Measurements from ENCODE around the gene RABGAP1L.

DNA sequence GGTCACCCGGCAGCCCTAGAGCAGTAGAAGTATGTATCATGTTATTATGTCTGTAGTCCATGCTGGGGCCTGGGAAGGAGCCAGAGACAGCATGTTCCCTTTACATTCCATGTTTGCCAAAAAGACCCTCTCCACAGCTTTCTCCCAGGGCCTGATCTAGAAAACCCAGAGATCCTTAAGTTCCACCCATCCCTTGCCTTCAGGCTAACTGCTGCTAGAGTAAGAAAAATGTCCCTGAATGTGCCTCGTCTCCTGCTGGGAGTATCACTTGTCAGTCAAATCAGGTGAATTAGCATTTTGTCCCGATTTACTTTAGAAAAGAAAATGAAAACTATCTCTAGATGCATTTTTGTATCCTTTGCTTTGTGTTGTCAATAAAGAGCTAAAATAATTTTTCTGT is 877.2 kb downstream of the RABGAP1L start:
- TF ChIP-seq, protein P1, sequence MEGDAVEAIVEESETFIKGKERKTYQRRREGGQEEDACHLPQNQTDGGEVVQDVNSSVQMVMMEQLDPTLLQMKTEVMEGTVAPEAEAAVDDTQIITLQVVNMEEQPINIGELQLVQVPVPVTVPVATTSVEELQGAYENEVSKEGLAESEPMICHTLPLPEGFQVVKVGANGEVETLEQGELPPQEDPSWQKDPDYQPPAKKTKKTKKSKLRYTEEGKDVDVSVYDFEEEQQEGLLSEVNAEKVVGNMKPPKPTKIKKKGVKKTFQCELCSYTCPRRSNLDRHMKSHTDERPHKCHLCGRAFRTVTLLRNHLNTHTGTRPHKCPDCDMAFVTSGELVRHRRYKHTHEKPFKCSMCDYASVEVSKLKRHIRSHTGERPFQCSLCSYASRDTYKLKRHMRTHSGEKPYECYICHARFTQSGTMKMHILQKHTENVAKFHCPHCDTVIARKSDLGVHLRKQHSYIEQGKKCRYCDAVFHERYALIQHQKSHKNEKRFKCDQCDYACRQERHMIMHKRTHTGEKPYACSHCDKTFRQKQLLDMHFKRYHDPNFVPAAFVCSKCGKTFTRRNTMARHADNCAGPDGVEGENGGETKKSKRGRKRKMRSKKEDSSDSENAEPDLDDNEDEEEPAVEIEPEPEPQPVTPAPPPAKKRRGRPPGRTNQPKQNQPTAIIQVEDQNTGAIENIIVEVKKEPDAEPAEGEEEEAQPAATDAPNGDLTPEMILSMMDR (IDR thresholded peaks at IDR 0.05) = no peak
- no peak for TF ChIP-seq POLR2A (IDR thresholded peaks at IDR 0.05)

Measured in right lobe of liver (tissue), 4 donors.